Vagina (tissue), 2 donors: ENCODE measurements around the gene AANAT.

Source experiments
- POLR2A ChIP-seq, 2 donors: fragments of 450-650 bp; IDR thresholded peaks; one replicate each; pipeline ENCODE4 v1.6.1; 2017; ENCODE audit warnings: antibody characterized with exemption in 2 of 2, mild to moderate bottlenecking in 2 of 2, moderate library complexity in 2 of 2
- POLR2AphosphoS5 ChIP-seq, 2 donors: sonication (generic); formaldehyde crosslinking; IDR thresholded peaks; one replicate each; pipeline ENCODE4 v1.9.0; 2017; ENCODE audit warnings: antibody characterized with exemption in 2 of 2, mild to moderate bottlenecking in 2 of 2, low read depth in 1 of 2; ENCODE audit not compliant: insufficient read depth in 1 of 2

- TF ChIP-seq POLR2AphosphoS5 (IDR thresholded peaks at IDR 0.05; ENCODE audit: insufficient read depth in 1 of 2, low read depth in 1 of 2) (no peak), POLR2A (IDR thresholded peaks at IDR 0.05) (no peak)
Observed at GRCh38 chr17:76496464-76496863, 29.1 kb downstream of the AANAT start.
